GM20000 (cell line): Measurements from ENCODE around the gene JPH3.

Experiments used
- DNase-seq: peaks from one replicate; pipeline ENCODE4 v3.0.0; 2012; ENCODE audit warnings: low spot score
- CTCF ChIP-seq: IDR thresholded peaks from 2 replicates; pipeline ENCODE4 v1.5.1; 2012; ENCODE audit warnings: mild to moderate bottlenecking, control low read depth; ENCODE audit errors: extremely low read depth, missing control alignments

The JPH3 gene

DNA sequence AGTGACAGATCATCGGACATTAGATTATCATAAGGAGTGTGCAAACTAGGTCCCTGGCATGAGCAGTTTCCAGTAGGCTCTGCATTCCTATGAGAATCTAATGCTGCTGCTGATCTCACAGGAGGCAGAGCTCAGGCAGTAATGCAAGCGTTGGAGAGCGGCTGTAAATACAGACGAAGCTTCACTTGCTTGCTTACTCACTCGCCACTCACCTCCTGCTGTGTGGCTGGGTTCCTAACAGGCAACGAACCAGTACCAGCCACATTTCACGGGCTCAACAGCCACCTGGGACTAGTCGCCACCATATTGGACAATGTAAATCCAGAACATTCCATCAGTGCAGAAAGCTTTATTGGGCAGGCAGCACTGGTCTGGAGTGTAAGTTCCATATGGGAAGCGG is 7.7 kb downstream of the JPH3 start:
- no peak for DNase-seq
- no peak for TF ChIP-seq CTCF

DNA sequence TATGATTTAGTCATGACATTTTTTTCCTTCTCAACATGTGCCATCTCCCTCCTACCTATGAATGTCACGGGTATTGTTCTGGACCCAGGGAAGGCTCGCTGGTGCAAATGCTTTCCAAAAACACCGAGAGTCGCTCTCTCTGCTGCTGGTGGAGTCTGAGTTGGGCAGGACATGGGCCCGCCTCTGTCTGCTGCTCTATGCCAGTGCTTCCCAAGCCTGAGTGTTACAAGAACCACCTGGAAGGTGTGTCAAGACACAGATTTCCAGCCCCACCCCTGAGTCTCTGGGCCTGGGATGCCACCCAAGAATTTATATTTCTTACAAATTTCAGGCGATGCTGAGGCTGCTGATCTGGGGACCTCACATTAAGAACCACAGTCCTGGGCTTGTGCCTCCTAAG is 9.1 kb downstream of the JPH3 start:
- TF ChIP-seq CTCF = no peak
- DNase-seq = no peak

GRCh38 chr16:87613961-87614360 is 11.7 kb downstream of the JPH3 start:
- DNase-seq = no peak
- TF ChIP-seq CTCF = no peak

- TF ChIP-seq CTCF = no peak
- DNase-seq = no peak
These were observed 13.3 kb downstream of the JPH3 start for GRCh38 chr16:87615621-87616041.

DNA sequence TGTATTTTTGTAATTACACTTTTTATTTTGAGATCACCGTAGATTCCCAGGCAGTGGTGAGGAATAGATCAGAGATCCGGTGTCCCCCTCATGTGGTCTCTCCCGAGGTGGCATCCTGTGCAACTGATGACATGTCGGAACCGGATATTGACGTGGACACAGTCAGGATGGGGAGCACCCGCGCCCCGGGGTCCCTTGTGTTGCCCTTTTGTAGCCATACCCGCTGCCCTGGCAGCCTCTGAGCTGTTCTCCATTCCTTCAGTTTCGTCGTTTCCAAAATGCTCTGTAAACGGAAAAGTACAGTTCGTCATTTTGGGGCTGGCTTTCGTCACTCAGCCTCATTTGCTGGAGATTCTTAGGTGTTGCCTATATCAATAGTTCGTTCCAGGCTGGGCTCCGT is 14.2 kb downstream of the JPH3 start:
- TF ChIP-seq CTCF = no peak
- DNase-seq = no peak

DNA sequence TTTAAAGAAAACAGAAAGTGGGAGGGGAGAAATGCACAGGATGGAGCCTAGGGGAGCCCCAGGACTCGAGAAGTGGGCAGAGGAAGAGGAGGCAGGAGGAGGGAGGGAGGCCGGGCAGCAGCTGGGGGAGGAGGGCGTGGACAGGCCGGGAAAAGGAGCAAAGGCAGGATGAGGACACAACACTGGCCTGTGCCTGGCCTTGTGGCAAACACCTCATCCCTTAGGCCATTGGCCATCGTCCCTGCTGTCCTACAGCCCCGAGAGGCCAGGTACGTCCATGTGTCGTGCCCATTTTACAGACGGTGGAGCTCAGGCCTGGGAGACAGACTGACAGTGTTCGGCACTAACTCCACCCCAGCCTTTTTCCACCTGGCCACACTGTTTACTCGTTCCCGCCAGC is 15.9 kb downstream of the JPH3 start:
- TF ChIP-seq CTCF = no peak
- no peak for DNase-seq

DNA sequence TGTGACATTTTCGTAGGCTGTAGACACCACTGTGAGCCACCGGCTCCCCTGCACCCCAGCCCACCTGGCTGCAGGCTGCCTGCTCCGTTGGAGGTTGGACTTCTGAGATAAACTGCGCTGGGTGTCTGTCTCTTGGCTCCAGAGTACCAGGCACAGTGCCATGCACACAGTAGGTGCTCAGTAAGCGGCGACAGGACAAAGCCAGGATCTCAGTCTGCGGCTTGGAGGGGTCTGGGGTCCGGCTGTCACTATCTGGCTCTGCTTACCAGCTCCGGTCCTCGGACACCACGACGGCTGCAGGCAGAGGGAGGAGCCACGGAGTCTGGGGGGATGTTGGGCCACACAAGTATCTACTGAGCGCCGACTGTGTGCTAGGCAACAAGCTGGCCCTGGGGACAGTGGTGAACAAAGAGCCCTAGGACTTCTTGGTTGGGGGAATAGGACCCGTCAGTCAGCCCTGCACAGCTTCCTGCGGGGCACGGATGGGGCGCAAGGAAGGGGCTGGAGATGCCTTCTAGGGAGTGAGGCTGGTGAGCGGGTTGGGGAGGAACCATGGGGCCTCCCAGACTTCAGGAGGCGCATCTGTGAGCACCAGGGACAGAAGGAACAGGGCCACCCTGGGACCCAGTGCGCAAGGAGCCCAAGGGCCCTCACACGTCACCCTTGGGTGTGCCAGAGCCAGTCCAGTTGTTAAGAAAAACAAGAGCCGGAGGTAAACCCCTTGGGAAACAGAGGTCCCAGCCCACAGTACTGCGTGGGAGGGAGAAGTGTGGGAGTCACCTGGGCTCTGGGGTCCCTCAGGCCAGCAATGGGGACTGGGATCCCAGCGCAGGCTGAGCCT is 17.3 kb downstream of the JPH3 start:
- no peak for TF ChIP-seq CTCF
- no peak for DNase-seq
